GM18519 (cell line): Measurements from ENCODE around the gene CCDC38.

Source experiments
- ATAC-seq: cut with Tn5 transposase; IDR thresholded peaks from one replicate; pipeline ENCODE4 v1.9.1; 2021; ENCODE audit warnings: mild to moderate bottlenecking, moderate library complexity; ENCODE audit not compliant: unreplicated experiment, low FRiP score

The CCDC38 gene

GRCh38 chr12:95838125-95838524 is 104.3 kb downstream of the CCDC38 start:
- ATAC-seq: no peak

GRCh38 chr12:95837240-95838038 is 105.0 kb downstream of the CCDC38 start:
- ATAC-seq: no peak

GRCh38 chr12:95836630-95837239 is 105.7 kb downstream of the CCDC38 start:
- no peak for ATAC-seq

- ATAC-seq: no peak
Observed at GRCh38 chr12:95836185-95836609, 106.2 kb downstream of the CCDC38 start.

GRCh38 chr12:95834572-95834971 is 107.8 kb downstream of the CCDC38 start:
- no peak for ATAC-seq

- ATAC-seq: no peak
Observed at GRCh38 chr12:95830335-95831089, 111.9 kb downstream of the CCDC38 start.

GRCh38 chr12:95829395-95829794 is 113.0 kb downstream of the CCDC38 start:
- ATAC-seq: no peak

GRCh38 chr12:95820096-95820703 is 122.2 kb downstream of the CCDC38 start:
- no peak for ATAC-seq
